Transverse colon (tissue), 4 donors: ENCODE data around the gene KAZN. TPM values are rescaled to one million over a fixed set of nuclear protein-coding genes. Genes with fewer than 3 reads are reported as not detected.

Experiments
- DNase-seq: peaks from one replicate; pipeline ENCODE4 v3.0.0-alpha.2; 2019
- H3K27ac ChIP-seq, 4 donors: fragments of 200-600 bp; sonication (generic); 2 replicates each; pipeline ENCODE4 v1.5.1; 2016 to 2018; ENCODE audit warnings: inconsistent platforms in 4 of 4
- H3K27me3 ChIP-seq: fragments of 200-600 bp; sonication (generic); 2 replicates; pipeline ENCODE4 v1.5.1; 2017; ENCODE audit warnings: inconsistent platforms
- H3K36me3 ChIP-seq, 4 donors: fragments of 200-600 bp; sonication (generic); 2 replicates each; pipeline ENCODE4 v1.5.1; 2017 to 2019; ENCODE audit warnings: inconsistent platforms in 4 of 4
- H3K4me1 ChIP-seq, 4 donors: fragments of 200-600 bp; sonication (generic); 2 replicates each; pipeline ENCODE4 v1.5.1; 2017 to 2020; ENCODE audit warnings: inconsistent platforms in 4 of 4
- H3K4me3 ChIP-seq, 4 donors: fragments of 200-600 bp; sonication (generic); 1 replicate in 1 of 4; 2 replicates in 3 of 4; pipeline versions ENCODE4 v1.5.1 to v1.6.1; 2017 to 2019; ENCODE audit warnings: inconsistent platforms in 4 of 4
- H3K9me3 ChIP-seq, 2 donors: fragments of 200-600 bp; sonication (generic); 2 replicates each; pipeline ENCODE4 v1.5.1; 2017 to 2019; ENCODE audit warnings: inconsistent platforms in 2 of 2
- EP300 ChIP-seq: sonication (generic); formaldehyde crosslinking; IDR thresholded peaks from one replicate; pipeline ENCODE4 v1.6.1; 2017; ENCODE audit warnings: antibody characterized with exemption, low read depth
- POLR2A ChIP-seq: fragments of 450-650 bp; IDR thresholded peaks from one replicate; pipeline ENCODE4 v1.6.1; 2016; ENCODE audit warnings: antibody characterized with exemption, mild to moderate bottlenecking, moderate library complexity
- POLR2AphosphoS5 ChIP-seq, 3 donors: sonication (generic); formaldehyde crosslinking; IDR thresholded peaks; one replicate each; pipeline ENCODE4 v1.6.1; 2016; ENCODE audit warnings: antibody characterized with exemption in 3 of 3
- WGBS, 2 donors: methylation state at CpG; one replicate each; pipeline ENCODE4 v1.1.5; 2018; ENCODE audit warnings: low coverage in 1 of 2; 5-methylcytosine and 5-hydroxymethylcytosine counted together
- in situ Hi-C, 4 donors: fragments of 200-750 bp; cut with MboI; loops; one replicate each; pipeline versions ENCODE4 v1.15.0 to v1.15.1; 2017; ENCODE audit warnings: low sequenced_read_pairs in 3 of 4, low pct_ligation_motif_present in 1 of 4, low pct_unique_long_range_greater_than_20kb in 1 of 4
- intact Hi-C: fragments of 100-400 bp; cut with DNase I; formaldehyde crosslinking; loops from one replicate; pipeline ENCODE4 v1.15.1; 2023; ENCODE audit warnings: low total_unique reads
- total RNA-seq, 4 donors: library from RNA; depleted of rRNA; stranded (reverse); fragments of >200 nt; gene quantifications; one replicate each; pipeline ENCODE4 v1.1.0, GENCODE V29; 2016
- TF ChIP-seq, protein P1 (sequence below), 5 experiments: fragments of 200-600 bp in 3 of 5; fragments of 450-650 bp in 2 of 5; sonication (generic) in 3 of 5; IDR thresholded peaks; 1 replicate in 2 of 5; 2 replicates in 3 of 5; pipeline ENCODE4 v1.5.1; 2016 to 2017; ENCODE audit warnings: antibody characterized with exemption in 5 of 5, inconsistent platforms in 3 of 5, mild to moderate bottlenecking in 2 of 5, moderate library complexity in 1 of 5

The KAZN gene
- total RNA-seq, 4 donors from 2014 or later: 12.0 to 17.1 (median 16.2) TPM

DNA sequence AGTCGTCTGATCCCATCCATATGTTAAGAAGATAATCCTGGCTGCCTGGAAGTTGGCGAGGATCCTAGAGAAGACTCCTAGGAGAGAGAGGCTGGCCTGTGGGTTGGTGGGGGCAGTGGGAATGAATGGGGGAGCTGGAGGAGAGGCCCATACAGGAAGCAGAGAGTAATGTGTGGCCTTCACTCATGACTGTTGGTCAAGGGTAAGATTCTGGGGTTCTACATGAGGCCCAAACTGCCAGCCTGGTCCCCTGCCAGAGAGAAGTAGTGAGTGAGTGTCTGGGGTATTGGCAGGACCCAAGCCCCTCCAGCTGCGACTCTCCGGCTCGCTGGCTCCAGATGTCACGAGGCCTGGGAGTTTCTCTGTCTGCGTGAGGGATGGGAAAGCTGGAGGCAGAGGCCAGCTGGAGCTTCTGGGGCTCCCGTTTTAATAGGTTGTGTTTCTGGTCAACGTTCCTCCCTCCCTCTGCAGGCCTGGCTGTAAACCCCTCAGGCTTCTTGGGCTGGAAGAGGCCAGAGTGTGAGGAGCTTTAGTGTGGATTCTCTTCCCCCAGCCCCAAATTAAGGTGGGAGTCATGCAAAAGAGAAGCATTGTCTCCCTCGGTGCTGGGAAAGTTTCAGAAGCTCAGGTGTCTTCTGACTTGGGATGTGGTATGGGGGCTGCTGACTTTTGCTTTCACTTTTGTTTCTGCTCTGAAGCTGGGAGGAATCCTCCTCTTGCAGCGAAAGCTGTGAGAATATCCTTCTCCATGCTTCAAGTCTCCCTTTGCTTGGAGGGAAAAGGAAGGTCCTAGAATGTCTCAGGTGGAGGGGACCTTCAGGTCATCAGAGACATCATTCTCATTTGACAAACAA lies 557.6 kb downstream of the KAZN start:
- DNase-seq: no peak
- Histone ChIP-seq H3K27me3 (no peaks in the 10 kb centered on the region), H3K9me3 (no peaks in the 10 kb centered on the region), H3K4me1 (peaks cover 7 to 78% (median 47%) of the 10 kb centered on the region in 4 donors), H3K36me3 (no peaks in the 10 kb centered on the region), H3K4me3 (peak overlapping the region in 1 of 4 donors; percentile 7), H3K27ac (peak overlapping the region; percentile 91 to 98 (median 96))
- 58 to 74% methylated on average over 3 to 11 of the region's 11 CpGs for WGBS, 2 donors
- intact Hi-C loops (no loop called here), in situ Hi-C loops (loop anchor here in 2 of 4 donors (10.0 kb wide), 1 partner anchor 119 kb away; no protein-coding TSS in a partner anchor)
- TF ChIP-seq EP300 (no peak), POLR2AphosphoS5 (IDR thresholded peaks at IDR 0.05) (no peak)

DNA sequence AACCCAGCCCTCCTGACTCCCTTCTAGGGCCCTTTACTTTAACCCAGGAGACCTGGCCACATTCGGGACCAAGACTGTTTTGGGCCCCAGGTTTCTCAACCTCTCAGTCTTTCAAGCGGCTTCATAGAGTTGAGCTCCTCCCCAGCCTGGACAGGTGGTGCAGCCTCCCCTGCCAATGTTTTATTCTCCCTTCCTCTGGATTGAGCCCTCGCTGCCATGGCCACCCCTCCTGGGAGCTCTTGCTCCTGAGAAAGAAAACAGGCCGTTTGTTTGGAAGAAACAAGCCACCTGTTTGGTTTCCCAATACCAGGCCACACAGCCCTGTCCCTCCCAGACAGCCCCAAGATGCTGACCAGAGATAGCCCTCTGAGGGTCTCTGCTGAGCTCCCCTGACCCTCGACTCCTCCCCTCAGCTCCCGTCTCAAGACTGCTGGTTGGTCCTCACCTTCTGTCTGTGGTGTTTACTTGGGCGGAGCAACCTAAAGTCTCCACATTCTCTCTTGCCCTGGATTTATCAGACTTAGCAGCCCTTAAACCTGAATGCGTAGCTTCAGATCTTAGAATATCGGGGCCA lies 558.4 kb downstream of the KAZN start:
- no peak for DNase-seq

DNA sequence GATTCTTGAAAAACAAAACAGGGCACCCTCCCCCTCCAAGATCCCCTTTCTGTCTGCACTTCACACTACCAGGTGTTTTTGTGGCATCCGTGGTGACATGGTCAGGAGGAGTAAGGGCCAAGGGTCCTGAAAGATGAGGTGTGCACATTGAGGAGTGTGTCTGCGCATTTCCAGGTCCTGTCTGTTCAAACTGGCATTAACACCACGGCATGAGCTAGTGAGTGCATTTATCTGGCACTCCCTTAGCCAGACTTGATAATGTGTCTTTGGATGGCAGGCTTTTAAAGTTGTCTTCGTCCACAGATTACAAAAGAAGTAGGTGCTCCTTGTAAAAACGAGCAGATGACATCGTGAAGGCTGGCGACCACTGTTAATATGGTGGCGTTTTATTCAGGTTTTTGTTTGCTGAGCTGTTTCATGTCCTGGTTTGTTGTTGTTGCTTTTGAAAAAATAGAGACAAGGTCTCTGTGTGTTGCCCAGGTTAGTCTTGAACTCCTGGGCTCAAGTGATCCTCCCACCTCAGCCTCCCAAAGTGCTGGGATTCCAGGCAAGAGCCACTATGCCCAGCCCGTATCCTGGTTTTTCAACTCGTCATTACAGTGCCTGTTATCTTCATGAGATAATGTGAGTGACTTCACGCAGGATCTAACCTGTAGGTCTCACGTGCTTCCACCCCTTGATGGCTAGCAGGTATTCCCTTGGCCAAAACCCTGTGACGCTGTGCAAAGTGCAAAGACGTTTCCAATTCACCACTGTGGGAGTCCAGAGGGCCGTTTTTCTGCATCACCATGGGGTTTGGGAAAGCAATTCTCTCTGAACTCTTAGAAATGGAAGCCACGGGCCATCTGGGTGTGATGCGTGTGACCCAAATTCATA lies 559.3 kb downstream of the KAZN start:
- no peak for DNase-seq
- H3K27ac ChIP-seq: peak overlapping the region; percentile 91 to 98 (median 96)
- H3K9me3 ChIP-seq: no peaks in the 10 kb centered on the region
- in situ Hi-C loops (loop anchor here in 2 of 4 donors (10.0 kb wide), 1 partner anchor 117 kb away; no protein-coding TSS in a partner anchor), intact Hi-C loops (no loop called here)
- TF ChIP-seq POLR2A (no peak), POLR2AphosphoS5 (IDR thresholded peaks at IDR 0.05) (no peak), EP300 (no peak)
- TF ChIP-seq, protein P1, sequence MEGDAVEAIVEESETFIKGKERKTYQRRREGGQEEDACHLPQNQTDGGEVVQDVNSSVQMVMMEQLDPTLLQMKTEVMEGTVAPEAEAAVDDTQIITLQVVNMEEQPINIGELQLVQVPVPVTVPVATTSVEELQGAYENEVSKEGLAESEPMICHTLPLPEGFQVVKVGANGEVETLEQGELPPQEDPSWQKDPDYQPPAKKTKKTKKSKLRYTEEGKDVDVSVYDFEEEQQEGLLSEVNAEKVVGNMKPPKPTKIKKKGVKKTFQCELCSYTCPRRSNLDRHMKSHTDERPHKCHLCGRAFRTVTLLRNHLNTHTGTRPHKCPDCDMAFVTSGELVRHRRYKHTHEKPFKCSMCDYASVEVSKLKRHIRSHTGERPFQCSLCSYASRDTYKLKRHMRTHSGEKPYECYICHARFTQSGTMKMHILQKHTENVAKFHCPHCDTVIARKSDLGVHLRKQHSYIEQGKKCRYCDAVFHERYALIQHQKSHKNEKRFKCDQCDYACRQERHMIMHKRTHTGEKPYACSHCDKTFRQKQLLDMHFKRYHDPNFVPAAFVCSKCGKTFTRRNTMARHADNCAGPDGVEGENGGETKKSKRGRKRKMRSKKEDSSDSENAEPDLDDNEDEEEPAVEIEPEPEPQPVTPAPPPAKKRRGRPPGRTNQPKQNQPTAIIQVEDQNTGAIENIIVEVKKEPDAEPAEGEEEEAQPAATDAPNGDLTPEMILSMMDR (IDR thresholded peaks at IDR 0.05): no peak
- peaks cover 7 to 68% (median 41%) of the 10 kb centered on the region in 4 donors for H3K4me1 ChIP-seq
- no peak overlapping the region for H3K4me3 ChIP-seq
- 79 to 82% methylated on average over 12 to 17 of the region's 17 CpGs for WGBS, 2 donors
- no peaks in the 10 kb centered on the region for H3K27me3 ChIP-seq
- H3K36me3 ChIP-seq: no peaks in the 10 kb centered on the region

More for the DNA sequence above, 558.4 kb downstream of the KAZN start:
- H3K27me3 ChIP-seq: no peaks in the 10 kb centered on the region
- H3K27ac ChIP-seq: peak overlapping the region; percentile 91 to 98 (median 96)
- TF ChIP-seq, protein P1 (IDR thresholded peaks at IDR 0.05): no peak
- TF ChIP-seq POLR2AphosphoS5 (IDR thresholded peaks at IDR 0.05): no peak
- TF ChIP-seq EP300: no peak
- TF ChIP-seq POLR2A: no peak
- intact Hi-C loops: no loop called here
- no peak overlapping the region for H3K4me3 ChIP-seq
- no peaks in the 10 kb centered on the region for H3K36me3 ChIP-seq
- H3K9me3 ChIP-seq: no peaks in the 10 kb centered on the region
- H3K4me1 ChIP-seq: peaks cover 7 to 72% (median 46%) of the 10 kb centered on the region in 4 donors
- in situ Hi-C loops: loop anchor here in 2 of 4 donors (10.0 kb wide), 1 partner anchor 118 kb away; no protein-coding TSS in a partner anchor
- WGBS, 2 donors: 70 to 84% methylated on average over 3 to 9 of the region's 9 CpGs

DNA sequence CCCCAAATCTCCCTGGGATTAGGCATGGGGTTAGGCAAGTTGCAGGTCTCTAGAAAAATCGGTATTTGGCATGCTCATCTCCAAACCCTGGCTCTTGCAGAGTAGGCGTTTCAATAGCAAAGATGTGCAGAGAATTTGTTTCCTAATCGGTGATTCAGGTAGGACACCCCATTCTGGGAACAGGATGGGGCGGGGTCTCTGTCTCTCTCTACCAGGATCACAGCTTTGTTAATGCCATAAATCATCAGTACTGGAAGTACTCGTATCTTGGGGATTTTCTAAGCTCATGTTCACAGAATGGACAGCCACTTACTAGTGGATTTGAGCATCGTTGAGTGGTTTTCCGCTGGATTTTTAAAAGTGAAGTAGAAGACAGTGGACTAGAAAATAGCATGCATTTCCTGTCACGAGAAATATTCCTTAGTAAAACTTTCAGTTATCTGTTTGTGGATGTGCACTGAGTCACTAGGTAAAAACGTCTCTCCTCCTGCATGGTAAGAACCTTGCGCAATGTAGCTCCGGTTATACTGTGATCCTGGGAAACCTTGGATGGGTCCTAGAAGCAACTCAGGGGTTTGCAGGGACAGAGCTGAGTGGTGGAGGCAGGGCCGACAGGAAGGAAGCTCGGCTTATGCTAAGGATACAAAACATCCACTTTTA lies 560.2 kb downstream of the KAZN start:
- Histone ChIP-seq H3K9me3 (no peaks in the 10 kb centered on the region), H3K36me3 (no peaks in the 10 kb centered on the region), H3K27ac (peak overlapping the region; percentile 66 to 97 (median 92)), H3K4me1 (peaks cover 7 to 68% (median 40%) of the 10 kb centered on the region in 4 donors), H3K27me3 (no peaks in the 10 kb centered on the region), H3K4me3 (no peak overlapping the region)
- DNase-seq: no peak
- in situ Hi-C loops: loop anchor here in 2 of 4 donors (10.0 kb wide), 1 partner anchor 116 kb away; no protein-coding TSS in a partner anchor
- TF ChIP-seq EP300: no peak
- peak in 1 of 3 donors; percentile 12 for TF ChIP-seq POLR2AphosphoS5 (IDR thresholded peaks at IDR 0.05)
- TF ChIP-seq, protein P1 (IDR thresholded peaks at IDR 0.05): no peak
- TF ChIP-seq POLR2A: no peak
- 63 to 68% methylated on average over 6 to 13 of the region's 13 CpGs for WGBS, 2 donors
- intact Hi-C loops: no loop called here
